Activated naive CD8-positive, alpha-beta T cell treated with anti-CD3 and anti-CD28 coated beads, Interleukin-2, amount 50 U/mL, for 24 hours (primary cell): ENCODE measurements around the gene TOMM7.
"Not testable (repeated sequence)": the region's sequence is repeated elsewhere in the genome, so short reads cannot be mapped to it uniquely, and the experiment has no call there.

Source experiments
- ATAC-seq: fragments of 150-1000 bp; cut with Tn5 transposase; one replicate; pipeline ENCODE4 v1.10.0; 2021
- DNase-seq: peaks from one replicate; pipeline ENCODE4 v3.0.0; 2021
- H3K27ac Mint-ChIP-seq: one replicate; pipeline ENCODE4 v1.8.0; 2021; ENCODE audit warnings: mild to moderate bottlenecking, mixed read lengths
- H3K27me3 Mint-ChIP-seq: one replicate; pipeline ENCODE4 v1.8.0; 2021; ENCODE audit warnings: mixed read lengths
- H3K36me3 Mint-ChIP-seq: one replicate; pipeline ENCODE4 v1.8.0; 2021; ENCODE audit warnings: low read depth, mixed read lengths
- H3K4me1 Mint-ChIP-seq: one replicate; pipeline ENCODE4 v1.8.0; 2021; ENCODE audit warnings: mixed read lengths
- H3K4me3 Mint-ChIP-seq: one replicate; pipeline ENCODE4 v1.8.0; 2021; ENCODE audit warnings: mild to moderate bottlenecking, moderate library complexity, mixed read lengths
- H3K9me3 Mint-ChIP-seq: one replicate; pipeline ENCODE4 v1.8.0; 2021; ENCODE audit warnings: mixed read lengths

Gene TOMM7

DNA sequence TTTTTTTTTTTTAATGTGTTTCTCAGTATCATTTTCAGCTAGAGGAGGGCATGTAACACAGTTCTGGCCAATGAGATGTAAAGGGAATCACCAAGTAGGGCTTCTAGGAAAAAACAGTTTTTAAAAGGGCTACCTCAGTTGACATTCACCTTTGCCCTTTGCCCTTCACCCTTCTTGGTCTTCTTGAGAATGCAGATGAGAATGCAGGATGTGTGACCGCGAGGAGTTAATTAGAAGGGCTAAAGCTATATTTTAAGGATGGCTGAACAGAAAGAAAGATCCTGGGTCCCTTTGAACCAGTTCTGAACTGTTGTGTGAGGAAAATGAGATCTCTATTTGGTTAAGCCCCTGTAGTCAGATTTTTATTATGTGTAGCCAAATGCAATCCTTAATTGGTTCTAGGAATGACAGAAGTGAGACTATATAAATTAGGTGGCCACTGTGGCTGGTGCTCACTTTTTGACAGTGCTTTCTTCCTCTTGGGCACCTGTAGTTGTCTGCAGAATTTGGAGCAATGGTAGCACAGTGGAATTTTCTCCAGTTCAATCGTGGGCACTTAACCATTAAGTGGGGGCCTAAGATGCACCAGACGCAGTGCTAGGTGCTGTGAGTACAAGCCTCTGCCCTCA lies 21.1 kb upstream of the TOMM7 start:
- Mint-ChIP-seq H3K4me1 (no peaks in the 10 kb centered on the region), H3K27ac (no peak overlapping the region), H3K36me3 (no peaks in the 10 kb centered on the region), H3K27me3 (no peaks in the 10 kb centered on the region), H3K4me3 (no peak overlapping the region), H3K9me3 (no peaks in the 10 kb centered on the region)
- ATAC-seq, result no peak
- DNase-seq, result no peak

DNA sequence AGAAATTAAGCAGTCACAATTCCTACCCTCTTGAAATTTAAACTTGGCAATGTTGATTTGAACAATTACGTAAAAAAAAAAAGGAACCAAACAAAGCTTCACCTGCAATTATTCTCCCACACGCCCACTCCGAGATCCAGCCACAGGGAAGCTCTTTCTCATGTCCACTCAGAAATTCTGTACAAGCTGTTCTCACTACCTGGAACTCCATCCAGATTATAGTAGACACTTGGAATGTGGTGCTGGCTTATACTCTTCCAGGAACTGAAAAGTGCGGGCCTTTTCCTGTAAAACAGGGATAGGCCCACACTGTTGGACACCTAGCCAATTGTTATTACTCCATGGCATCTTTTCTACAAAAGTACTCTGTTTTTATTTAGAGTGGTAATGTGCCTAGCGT lies 20.3 kb upstream of the TOMM7 start:
- no peak overlapping the region for H3K4me3 Mint-ChIP-seq

DNA sequence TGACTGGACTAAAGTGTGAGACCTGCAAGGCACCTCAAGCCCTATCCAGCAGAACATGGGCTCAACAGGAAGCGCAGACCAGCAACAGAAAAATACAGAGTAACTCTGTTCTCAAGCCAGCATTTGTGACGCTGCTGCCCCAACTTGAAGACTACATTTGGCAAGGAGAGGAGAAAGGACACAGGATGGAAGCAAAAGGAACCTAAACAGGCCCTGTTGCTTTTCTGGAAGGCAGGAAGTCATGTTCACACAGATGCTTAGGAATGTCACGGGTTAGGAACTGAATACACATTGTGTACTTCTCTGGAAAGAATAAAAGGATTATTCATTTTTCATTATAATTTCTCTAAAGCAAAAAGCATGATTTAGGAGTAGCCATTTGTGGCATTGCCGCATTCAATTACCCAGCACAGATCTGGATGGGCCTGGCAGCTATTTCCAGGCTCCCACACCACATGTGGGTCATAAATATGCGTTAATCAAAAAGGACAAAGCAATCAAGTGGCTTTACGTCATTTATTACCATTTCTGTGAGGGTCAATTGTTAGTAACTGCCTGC lies 19.8 kb upstream of the TOMM7 start:
- Mint-ChIP-seq H3K4me3 (no peak overlapping the region), H3K4me1 (no peaks in the 10 kb centered on the region), H3K27me3 (peaks cover 2% of the 10 kb centered on the region), H3K36me3 (no peaks in the 10 kb centered on the region), H3K27ac (no peak overlapping the region), H3K9me3 (no peaks in the 10 kb centered on the region)
- ATAC-seq (no peak), DNase-seq (no peak)

More for the DNA sequence above, 20.3 kb upstream of the TOMM7 start:
- H3K27me3 Mint-ChIP-seq, result peaks cover 1% of the 10 kb centered on the region
- H3K9me3 Mint-ChIP-seq, result no peaks in the 10 kb centered on the region
- no peak overlapping the region for H3K27ac Mint-ChIP-seq
- no peaks in the 10 kb centered on the region for H3K4me1 Mint-ChIP-seq
- ATAC-seq, result no peak
- DNase-seq, result no peak
- H3K36me3 Mint-ChIP-seq, result no peaks in the 10 kb centered on the region

DNA sequence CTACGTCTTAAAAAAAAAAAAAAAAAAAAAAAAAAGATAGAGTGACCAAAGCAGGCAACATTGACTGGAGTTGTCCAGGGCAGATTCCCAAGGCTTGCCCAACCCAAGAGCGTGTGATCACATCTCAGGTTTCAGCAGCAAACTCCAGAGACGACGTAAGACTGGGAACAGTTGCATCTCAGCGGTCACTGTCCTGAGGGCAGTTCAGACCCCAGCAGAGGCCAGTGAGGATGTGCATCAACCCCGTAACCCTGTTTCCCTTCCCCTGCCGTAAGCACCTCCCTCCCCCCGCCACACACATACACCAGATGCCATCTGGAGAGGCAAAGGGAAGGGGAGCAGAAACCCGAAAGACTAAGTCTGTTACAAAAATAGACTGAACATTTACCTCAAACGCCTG lies 19.3 kb upstream of the TOMM7 start:
- Mint-ChIP-seq H3K4me3 (no peak overlapping the region), H3K27ac (no peak overlapping the region), H3K4me1 (no peaks in the 10 kb centered on the region), H3K9me3 (no peaks in the 10 kb centered on the region), H3K27me3 (peaks cover 5% of the 10 kb centered on the region), H3K36me3 (no peaks in the 10 kb centered on the region)
- ATAC-seq (no peak), DNase-seq (no peak)

DNA sequence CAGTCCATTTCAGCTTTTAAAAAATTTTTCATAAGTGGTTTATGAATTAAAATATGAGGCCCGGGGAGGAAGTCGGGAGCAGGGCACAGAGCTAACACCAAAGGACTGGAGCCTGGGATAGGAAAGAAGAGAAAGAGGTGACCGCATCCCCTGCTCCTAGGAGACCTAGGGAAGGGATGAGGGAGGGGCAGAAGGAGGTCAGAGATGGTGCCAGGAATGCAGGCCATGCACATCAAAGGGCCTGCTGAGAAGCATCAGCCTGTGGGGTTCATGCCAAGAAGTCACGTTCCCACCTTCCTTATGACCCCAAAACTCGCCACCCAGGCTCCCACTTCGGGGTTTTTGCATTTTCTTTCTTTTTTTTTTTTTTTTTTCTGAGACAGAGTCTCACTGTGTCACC lies 14.7 kb upstream of the TOMM7 start:
- Mint-ChIP-seq H3K4me3 (no peak overlapping the region), H3K4me1 (no peaks in the 10 kb centered on the region), H3K27me3 (peaks cover 5% of the 10 kb centered on the region), H3K36me3 (no peaks in the 10 kb centered on the region), H3K27ac (no peak overlapping the region), H3K9me3 (no peaks in the 10 kb centered on the region)
- ATAC-seq (no peak), DNase-seq (no peak)

DNA sequence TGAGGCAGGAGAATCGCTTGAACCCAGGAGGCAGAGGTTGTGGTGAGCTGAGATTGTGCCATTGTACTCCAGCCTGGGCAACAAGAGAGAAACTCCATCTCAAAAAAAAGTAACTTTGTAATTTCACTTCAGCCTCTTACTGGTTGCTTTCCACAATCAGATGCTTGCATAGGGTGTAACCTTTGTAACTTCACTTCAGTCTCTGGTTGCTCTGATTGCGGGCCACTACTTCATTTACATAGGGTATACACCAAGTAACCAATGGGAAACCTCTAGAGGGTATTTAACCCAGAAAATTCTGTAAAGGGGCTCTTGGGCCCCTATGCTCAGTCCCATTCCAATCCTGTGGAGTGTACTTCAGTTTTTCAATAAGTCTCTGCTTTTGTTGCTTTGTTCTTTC lies 13.9 kb upstream of the TOMM7 start:
- not testable (repeated sequence) for H3K27me3 Mint-ChIP-seq, DNase-seq, H3K36me3 Mint-ChIP-seq, H3K4me3 Mint-ChIP-seq, H3K4me1 Mint-ChIP-seq, H3K27ac Mint-ChIP-seq, H3K9me3 Mint-ChIP-seq, ATAC-seq

DNA sequence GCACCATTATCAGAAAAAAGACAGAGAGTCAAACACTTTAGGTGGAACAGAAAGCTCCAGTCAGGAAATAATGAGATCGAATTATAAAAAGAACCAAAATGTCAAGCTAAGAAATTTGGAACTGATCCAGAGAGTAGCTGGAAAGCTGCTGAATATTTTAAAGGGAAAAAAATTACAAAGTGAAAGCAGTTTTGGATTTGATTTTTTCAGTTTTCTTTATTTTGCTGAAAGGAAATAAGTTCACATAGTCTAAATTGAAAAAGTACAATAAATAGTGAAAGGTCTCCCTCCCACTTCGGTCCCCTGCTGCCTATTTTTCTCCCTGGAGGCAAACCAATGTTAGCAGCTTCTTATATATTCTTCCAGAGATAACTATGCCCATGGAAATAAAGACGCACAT lies 11.3 kb upstream of the TOMM7 start:
- no peaks in the 10 kb centered on the region for H3K9me3 Mint-ChIP-seq
- H3K27me3 Mint-ChIP-seq, result peaks cover 8% of the 10 kb centered on the region
- no peaks in the 10 kb centered on the region for H3K4me1 Mint-ChIP-seq
- H3K36me3 Mint-ChIP-seq, result no peaks in the 10 kb centered on the region
- H3K27ac Mint-ChIP-seq, result no peak overlapping the region
- ATAC-seq (no peak), DNase-seq (no peak)
- H3K4me3 Mint-ChIP-seq, result no peak overlapping the region

DNA sequence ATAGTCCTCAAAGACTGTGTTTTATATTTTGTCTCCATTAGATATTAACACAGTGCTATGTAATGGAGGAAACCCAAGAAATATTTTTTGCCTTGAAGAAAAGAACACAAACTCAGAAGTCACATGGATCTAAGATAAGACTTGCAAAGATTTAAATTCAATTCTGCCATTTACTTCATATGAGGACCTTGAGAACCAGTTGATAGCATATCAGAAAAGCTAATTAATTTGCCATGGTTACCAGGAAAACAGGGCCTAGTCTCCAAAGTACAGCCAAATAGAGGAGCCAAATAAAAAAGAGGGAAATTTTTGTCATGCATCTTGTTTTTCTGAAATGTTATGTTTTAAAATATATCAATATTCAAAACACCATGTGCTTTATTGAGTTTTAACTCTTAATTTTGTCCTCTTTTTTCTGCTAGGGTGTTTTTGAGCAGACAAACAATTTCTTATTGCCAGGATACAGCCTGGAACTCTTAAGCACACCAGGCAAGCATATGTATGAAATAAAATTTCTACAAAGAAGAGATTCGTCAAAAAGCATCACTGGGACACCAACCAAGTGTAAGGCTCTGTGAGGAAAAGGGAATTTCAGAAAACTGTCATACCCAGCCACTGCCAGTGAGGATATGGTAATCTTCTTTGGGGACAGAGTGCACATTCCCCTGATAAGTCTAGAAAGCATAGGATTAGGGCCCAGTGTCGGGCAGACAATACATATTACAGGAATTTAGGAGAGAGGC lies 10.6 kb upstream of the TOMM7 start:
- Mint-ChIP-seq H3K36me3 (no peaks in the 10 kb centered on the region), H3K4me1 (no peaks in the 10 kb centered on the region), H3K27ac (no peak overlapping the region), H3K4me3 (no peak overlapping the region), H3K27me3 (peaks cover 8% of the 10 kb centered on the region), H3K9me3 (no peaks in the 10 kb centered on the region)
- ATAC-seq, result no peak
- no peak for DNase-seq

DNA sequence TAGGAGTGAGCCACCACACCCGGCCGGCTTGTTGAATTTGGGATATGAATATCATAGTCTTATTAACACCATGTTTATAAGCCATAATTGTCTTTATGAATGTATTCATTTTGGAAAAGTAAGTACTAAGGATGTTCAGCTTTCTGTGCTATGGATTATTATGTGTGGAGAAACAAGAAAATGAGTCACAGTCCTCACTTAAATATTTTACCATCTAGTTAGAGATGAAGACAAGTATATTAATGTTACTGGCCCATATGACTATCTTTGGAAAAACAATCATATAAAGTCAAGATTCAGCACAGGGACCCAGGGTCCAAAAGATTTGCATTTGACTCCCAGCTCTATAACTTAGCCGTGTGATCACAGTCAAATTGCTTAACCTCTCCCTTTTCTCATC lies 9.8 kb upstream of the TOMM7 start:
- H3K4me3 Mint-ChIP-seq, result no peak overlapping the region
- peaks cover 5% of the 10 kb centered on the region for H3K27me3 Mint-ChIP-seq
- no peaks in the 10 kb centered on the region for H3K36me3 Mint-ChIP-seq
- H3K4me1 Mint-ChIP-seq, result no peaks in the 10 kb centered on the region
- H3K27ac Mint-ChIP-seq, result no peak overlapping the region
- DNase-seq, result no peak
- ATAC-seq, result no peak
- H3K9me3 Mint-ChIP-seq, result no peaks in the 10 kb centered on the region

DNA sequence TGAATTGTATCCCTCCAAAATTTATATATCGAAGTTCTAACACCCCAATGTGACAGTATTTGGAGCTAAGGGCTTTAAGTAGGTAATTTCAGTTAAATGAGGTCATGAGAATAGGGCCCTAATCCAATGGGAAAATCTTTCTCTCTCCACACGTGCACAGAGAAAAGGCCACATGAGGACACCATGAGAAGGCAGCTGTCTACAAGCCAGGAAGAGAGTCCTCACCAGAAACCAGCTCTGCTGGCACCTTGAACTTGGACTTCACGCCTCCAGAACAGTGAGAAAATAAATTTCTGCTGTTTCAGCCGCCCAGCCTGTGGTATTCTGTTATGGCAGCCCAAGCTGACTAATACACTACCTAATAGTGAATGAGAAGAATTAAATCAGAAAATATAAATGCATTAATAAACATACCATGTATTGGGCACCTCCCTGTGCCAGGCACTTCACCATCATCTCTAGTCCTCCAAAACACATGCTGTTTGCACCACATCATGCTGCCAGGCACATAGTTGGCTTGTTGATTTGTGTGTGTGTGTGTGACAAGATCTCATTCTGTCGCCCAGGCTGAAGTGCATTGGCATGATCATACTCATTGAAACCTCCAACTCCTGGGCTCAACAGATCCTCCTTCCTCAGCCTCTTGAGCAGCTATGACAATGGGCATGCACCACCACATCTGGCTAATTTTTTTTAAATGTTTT lies 9.1 kb upstream of the TOMM7 start:
- H3K36me3 Mint-ChIP-seq, result no peaks in the 10 kb centered on the region
- H3K9me3 Mint-ChIP-seq, result no peaks in the 10 kb centered on the region
- H3K4me3 Mint-ChIP-seq, result no peak overlapping the region
- H3K27ac Mint-ChIP-seq, result no peak overlapping the region
- DNase-seq, result no peak
- no peaks in the 10 kb centered on the region for H3K4me1 Mint-ChIP-seq
- H3K27me3 Mint-ChIP-seq, result peaks cover 3% of the 10 kb centered on the region
- ATAC-seq, result no peak

DNA sequence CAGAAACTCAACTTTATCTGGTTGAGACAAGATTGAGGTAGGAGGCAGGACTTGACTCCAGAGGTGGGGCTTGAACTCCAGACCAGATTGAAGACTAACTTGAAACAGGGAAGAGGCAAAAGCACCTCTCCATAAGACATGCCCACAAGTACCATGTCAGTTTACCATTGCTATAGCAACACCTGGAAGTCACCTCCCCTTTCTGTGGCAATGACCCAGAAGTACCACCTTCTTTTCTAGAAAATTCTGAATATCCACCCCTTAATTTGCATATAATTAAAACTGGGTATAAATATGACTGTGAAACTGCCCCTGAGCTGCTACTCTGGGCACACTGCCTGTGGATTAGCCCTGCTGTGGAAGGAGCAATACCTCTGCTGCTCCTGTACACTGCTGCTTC lies 4.9 kb upstream of the TOMM7 start:
- H3K4me3 Mint-ChIP-seq, result no peak overlapping the region
- H3K27me3 Mint-ChIP-seq, result peaks cover 20% of the 10 kb centered on the region
- no peak for DNase-seq
- peaks cover 3% of the 10 kb centered on the region for H3K36me3 Mint-ChIP-seq
- H3K4me1 Mint-ChIP-seq, result peaks cover 11% of the 10 kb centered on the region
- no peaks in the 10 kb centered on the region for H3K9me3 Mint-ChIP-seq
- H3K27ac Mint-ChIP-seq, result no peak overlapping the region
- ATAC-seq, result no peak

DNA sequence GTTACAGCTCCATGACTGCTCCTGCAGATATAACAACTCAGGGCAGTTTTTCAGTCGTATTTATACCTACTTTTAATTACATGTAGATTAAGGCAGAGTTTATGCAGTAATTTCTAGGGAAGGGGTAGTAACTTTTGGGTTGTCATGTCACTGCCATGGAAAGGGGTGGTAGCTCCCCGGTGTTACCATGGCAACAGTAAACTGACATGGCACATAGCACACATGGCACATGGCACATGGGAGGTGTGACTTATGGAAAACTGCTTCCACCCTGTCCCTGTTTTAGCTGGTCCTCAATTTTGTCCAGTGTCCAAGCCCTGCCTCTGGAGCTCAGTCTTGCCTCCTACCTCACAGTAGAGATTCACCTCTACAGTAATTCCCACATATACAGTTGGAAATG lies 3.9 kb upstream of the TOMM7 start:
- peaks cover 20% of the 10 kb centered on the region for H3K27me3 Mint-ChIP-seq
- no peak for ATAC-seq

DNA sequence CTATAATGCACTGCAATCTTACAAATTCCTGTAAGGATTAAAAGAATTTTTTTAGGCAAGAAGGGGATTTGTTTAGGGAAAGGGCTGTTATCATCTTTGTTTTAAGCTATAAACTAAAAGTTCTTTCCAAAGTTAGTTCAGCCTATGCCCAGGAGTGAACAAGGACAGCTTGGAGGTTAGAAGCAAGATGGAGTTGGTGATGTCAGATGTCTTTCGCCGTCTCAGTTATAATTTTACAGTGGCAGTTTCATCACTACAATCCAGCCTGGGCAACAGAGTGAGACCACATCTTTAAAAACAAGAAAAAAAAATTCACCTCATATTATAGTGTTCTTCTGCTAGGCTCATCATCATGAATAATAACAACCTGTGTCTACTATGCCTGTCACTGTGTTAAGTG lies 2.1 kb upstream of the TOMM7 start:
- Mint-ChIP-seq H3K4me3 (no peak overlapping the region), H3K9me3 (no peaks in the 10 kb centered on the region), H3K27me3 (peaks cover 20% of the 10 kb centered on the region), H3K4me1 (peaks cover 31% of the 10 kb centered on the region), H3K36me3 (peaks cover 15% of the 10 kb centered on the region), H3K27ac (no peak overlapping the region)
- DNase-seq (no peak), ATAC-seq (no peak)

More for the DNA sequence above, 3.9 kb upstream of the TOMM7 start:
- Mint-ChIP-seq H3K9me3 (no peaks in the 10 kb centered on the region), H3K4me3 (no peak overlapping the region), H3K36me3 (peaks cover 8% of the 10 kb centered on the region), H3K27ac (no peak overlapping the region), H3K4me1 (peaks cover 15% of the 10 kb centered on the region)
- no peak for DNase-seq

DNA sequence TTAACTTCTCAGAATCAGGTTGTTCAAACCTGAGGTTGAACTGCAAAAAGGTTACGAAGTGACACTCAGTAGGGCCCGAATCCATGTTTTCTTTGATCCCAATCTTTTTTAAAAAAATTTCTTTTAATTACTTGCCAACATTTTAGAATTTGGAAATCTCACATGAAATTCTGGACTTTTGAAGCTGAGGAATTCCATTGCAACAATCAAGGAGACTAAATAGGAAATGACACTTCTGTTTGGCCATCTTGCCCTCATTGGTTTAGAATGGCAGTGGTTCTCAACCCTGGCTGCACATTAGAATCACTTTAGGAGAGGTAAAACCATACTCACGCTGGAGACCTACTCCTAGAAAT lies 471 bp upstream of the TOMM7 start:
- Mint-ChIP-seq H3K27ac (peak overlapping the region; percentile 99), H3K4me3 (peak overlapping the region; percentile 99)
- no peak for ATAC-seq

More for the DNA sequence above, 471 bp upstream of the TOMM7 start:
- Mint-ChIP-seq H3K27me3 (peaks cover 17% of the 10 kb centered on the region), H3K4me1 (peaks cover 42% of the 10 kb centered on the region), H3K9me3 (no peaks in the 10 kb centered on the region), H3K36me3 (peaks cover 22% of the 10 kb centered on the region)
- DNase-seq, result no peak
